Activated T-cell treated with anti-CD3 and anti-CD28 coated beads, Interleukin-2, amount 50 U/mL, for 24 hours (primary cell): Measurements from ENCODE around the gene RMRP.

Experiments used
- DNase-seq: peaks from one replicate; pipeline ENCODE4 v3.0.0-alpha.2; 2020
- H3K27ac Mint-ChIP-seq: 2 replicates; pipeline ENCODE4 v1.8.0; 2020; ENCODE audit warnings: mild to moderate bottlenecking, mixed read lengths
- H3K27me3 Mint-ChIP-seq: 2 replicates; pipeline ENCODE4 v1.8.0; 2020; ENCODE audit warnings: mixed read lengths
- H3K36me3 Mint-ChIP-seq: 2 replicates; pipeline ENCODE4 v1.8.0; 2020; ENCODE audit warnings: low read depth, mixed read lengths
- H3K4me1 Mint-ChIP-seq: 2 replicates; pipeline ENCODE4 v1.8.0; 2020; ENCODE audit warnings: low read depth, mixed read lengths
- H3K4me3 Mint-ChIP-seq: 2 replicates; pipeline ENCODE4 v1.8.0; 2020; ENCODE audit warnings: mild to moderate bottlenecking, moderate library complexity, mixed read lengths
- H3K9me3 Mint-ChIP-seq: 2 replicates; pipeline ENCODE4 v1.8.0; 2020; ENCODE audit warnings: mixed read lengths

The RMRP gene

GRCh38 chr9:35657546-35658136 lies at the start of gene RMRP:
Gene RMRP, minus strand, starts transcription at chr9:35658019.
- peaks cover 40% of the 10 kb centered on the region for H3K36me3 Mint-ChIP-seq
- DNase-seq, result peak; percentile 94
- peaks cover 3% of the 10 kb centered on the region for H3K27me3 Mint-ChIP-seq
- peaks cover 67% of the 10 kb centered on the region for H3K4me1 Mint-ChIP-seq
- no peaks in the 10 kb centered on the region for H3K9me3 Mint-ChIP-seq
- peak within 1 kb of the TSS; percentile 86 for H3K4me3 Mint-ChIP-seq
- peak within 1 kb of the TSS; percentile 100 for H3K27ac Mint-ChIP-seq

- H3K9me3 Mint-ChIP-seq, result no peaks in the 10 kb centered on the region
- H3K27me3 Mint-ChIP-seq, result no peaks in the 10 kb centered on the region
- H3K4me1 Mint-ChIP-seq, result peaks cover 3% of the 10 kb centered on the region
- H3K4me3 Mint-ChIP-seq, result no peak overlapping the region
- peaks cover 19% of the 10 kb centered on the region for H3K36me3 Mint-ChIP-seq
- peak overlapping the region; percentile 58 for H3K27ac Mint-ChIP-seq
- no peak for DNase-seq
These were observed 49.1 kb upstream of the RMRP start for GRCh38 chr9:35706951-35707350.

- peaks cover 8% of the 10 kb centered on the region for H3K36me3 Mint-ChIP-seq
- DNase-seq, result no peak
- H3K9me3 Mint-ChIP-seq, result no peaks in the 10 kb centered on the region
- H3K27ac Mint-ChIP-seq, result no peak overlapping the region
- no peaks in the 10 kb centered on the region for H3K27me3 Mint-ChIP-seq
- H3K4me3 Mint-ChIP-seq, result no peak overlapping the region
- no peaks in the 10 kb centered on the region for H3K4me1 Mint-ChIP-seq
These were observed 48.1 kb upstream of the RMRP start for GRCh38 chr9:35705836-35706430.

- Mint-ChIP-seq H3K4me1 (no peaks in the 10 kb centered on the region), H3K9me3 (no peaks in the 10 kb centered on the region), H3K27me3 (no peaks in the 10 kb centered on the region), H3K4me3 (no peak overlapping the region), H3K27ac (no peak overlapping the region), H3K36me3 (peaks cover 3% of the 10 kb centered on the region)
- no peak for DNase-seq
These were observed 47.6 kb upstream of the RMRP start for GRCh38 chr9:35705372-35705771.

- Mint-ChIP-seq H3K27me3 (no peaks in the 10 kb centered on the region), H3K4me3 (no peak overlapping the region), H3K9me3 (no peaks in the 10 kb centered on the region), H3K36me3 (no peaks in the 10 kb centered on the region), H3K4me1 (no peaks in the 10 kb centered on the region), H3K27ac (peak overlapping the region; percentile 18)
- no peak for DNase-seq
These were observed 46.3 kb upstream of the RMRP start for GRCh38 chr9:35703906-35704672.

- no peaks in the 10 kb centered on the region for H3K27me3 Mint-ChIP-seq
- no peak overlapping the region for H3K4me3 Mint-ChIP-seq
- H3K9me3 Mint-ChIP-seq, result no peaks in the 10 kb centered on the region
- no peaks in the 10 kb centered on the region for H3K4me1 Mint-ChIP-seq
- DNase-seq, result no peak
- H3K36me3 Mint-ChIP-seq, result no peaks in the 10 kb centered on the region
- H3K27ac Mint-ChIP-seq, result no peak overlapping the region
These were observed 44.9 kb upstream of the RMRP start for GRCh38 chr9:35702696-35703095.

GRCh38 chr9:35700942-35701341 lies 43.1 kb upstream of the RMRP start:
- peaks cover 3% of the 10 kb centered on the region for H3K4me1 Mint-ChIP-seq
- H3K4me3 Mint-ChIP-seq, result no peak overlapping the region
- H3K36me3 Mint-ChIP-seq, result no peaks in the 10 kb centered on the region
- H3K27ac Mint-ChIP-seq, result no peak overlapping the region
- no peak for DNase-seq
- H3K27me3 Mint-ChIP-seq, result no peaks in the 10 kb centered on the region
- H3K9me3 Mint-ChIP-seq, result no peaks in the 10 kb centered on the region

GRCh38 chr9:35700031-35700430 lies 42.2 kb upstream of the RMRP start:
- Mint-ChIP-seq H3K27me3 (no peaks in the 10 kb centered on the region), H3K36me3 (peaks cover 1% of the 10 kb centered on the region), H3K4me3 (no peak overlapping the region), H3K27ac (no peak overlapping the region), H3K9me3 (no peaks in the 10 kb centered on the region), H3K4me1 (peaks cover 3% of the 10 kb centered on the region)
- DNase-seq, result no peak

GRCh38 chr9:35698231-35698630 lies 40.4 kb upstream of the RMRP start:
- no peaks in the 10 kb centered on the region for H3K9me3 Mint-ChIP-seq
- DNase-seq, result no peak
- H3K27ac Mint-ChIP-seq, result no peak overlapping the region
- peaks cover 3% of the 10 kb centered on the region for H3K4me1 Mint-ChIP-seq
- peaks cover 2% of the 10 kb centered on the region for H3K36me3 Mint-ChIP-seq
- H3K4me3 Mint-ChIP-seq, result no peak overlapping the region
- no peaks in the 10 kb centered on the region for H3K27me3 Mint-ChIP-seq

GRCh38 chr9:35697486-35697885 lies 39.7 kb upstream of the RMRP start:
- Mint-ChIP-seq H3K27me3 (no peaks in the 10 kb centered on the region), H3K4me3 (no peak overlapping the region), H3K4me1 (peaks cover 3% of the 10 kb centered on the region), H3K36me3 (peaks cover 2% of the 10 kb centered on the region), H3K9me3 (no peaks in the 10 kb centered on the region), H3K27ac (no peak overlapping the region)
- DNase-seq, result no peak

- H3K27ac Mint-ChIP-seq, result no peak overlapping the region
- H3K9me3 Mint-ChIP-seq, result no peaks in the 10 kb centered on the region
- H3K4me1 Mint-ChIP-seq, result peaks cover 6% of the 10 kb centered on the region
- DNase-seq, result peak; percentile 70
- no peaks in the 10 kb centered on the region for H3K27me3 Mint-ChIP-seq
- H3K4me3 Mint-ChIP-seq, result no peak overlapping the region
- peaks cover 2% of the 10 kb centered on the region for H3K36me3 Mint-ChIP-seq
These were observed 38.8 kb upstream of the RMRP start for GRCh38 chr9:35696520-35697215.

- Mint-ChIP-seq H3K9me3 (no peaks in the 10 kb centered on the region), H3K4me3 (no peak overlapping the region), H3K27me3 (no peaks in the 10 kb centered on the region), H3K4me1 (peaks cover 10% of the 10 kb centered on the region), H3K27ac (no peak overlapping the region), H3K36me3 (peaks cover 2% of the 10 kb centered on the region)
- DNase-seq, result no peak
These were observed 38.2 kb upstream of the RMRP start for GRCh38 chr9:35695943-35696401.

GRCh38 chr9:35691757-35692301 lies 34.0 kb upstream of the RMRP start:
- peaks cover 32% of the 10 kb centered on the region for H3K4me1 Mint-ChIP-seq
- H3K36me3 Mint-ChIP-seq, result peaks cover 2% of the 10 kb centered on the region
- no peaks in the 10 kb centered on the region for H3K27me3 Mint-ChIP-seq
- H3K4me3 Mint-ChIP-seq, result peak overlapping the region; percentile 24
- DNase-seq, result no peak
- H3K9me3 Mint-ChIP-seq, result no peaks in the 10 kb centered on the region
- H3K27ac Mint-ChIP-seq, result peak overlapping the region; percentile 14

GRCh38 chr9:35691334-35691650 lies 33.5 kb upstream of the RMRP start:
- Mint-ChIP-seq H3K9me3 (no peaks in the 10 kb centered on the region), H3K4me1 (peaks cover 29% of the 10 kb centered on the region), H3K4me3 (peak overlapping the region; percentile 76), H3K36me3 (peaks cover 2% of the 10 kb centered on the region), H3K27me3 (no peaks in the 10 kb centered on the region), H3K27ac (peak overlapping the region; percentile 79)
- no peak for DNase-seq
